ENCODE data around the gene EXOSC7. TPM values are rescaled to one million over a fixed set of nuclear protein-coding genes. Genes with fewer than 3 reads are reported as not detected.

EXOSC7 gene
- total and polyA plus RNA-seq, 2 of the 4 experiments (the other 2 are of a cell fraction): 61.6 to 62.2 TPM

GRCh38 chr3:44957986-44958385 is 18.1 kb upstream of the EXOSC7 start:
- no TSS peak for BruUV-seq (replicated peaks)
- ChIA-PET POLR2A (ENCODE audit: unreplicated experiment) (no interaction called here), CTCF (no interaction called here)
- H3K9ac ChIP-seq (ENCODE audit: low read depth, low read length): no peak overlapping the region
- H3K4ac ChIP-seq (ENCODE audit: low read depth, low read length): no peak overlapping the region
- H3K9me3 ChIP-seq (ENCODE audit: control insufficient read depth, insufficient read depth, low read length): no peaks in the 10 kb centered on the region
- H2BK120ac ChIP-seq (ENCODE audit: low read depth, low read length): no peak overlapping the region
- H3K9me1 ChIP-seq (ENCODE audit: insufficient read depth, low read length): peaks cover 33% of the 10 kb centered on the region
- H3K23ac ChIP-seq (ENCODE audit: low read depth, low read length): no peak overlapping the region
- DNase-seq: no peak
- H2BK20ac ChIP-seq (ENCODE audit: low read depth, low read length): no peak overlapping the region
- H2AK5ac ChIP-seq (ENCODE audit: low read depth, low read length): no peak overlapping the region
- no peak overlapping the region for H2AK9ac ChIP-seq (replicated peaks; ENCODE audit: low read depth, low read length, poor library complexity)
- H3K79me1 ChIP-seq (ENCODE audit: low read depth in 1 of 2, low read length in 2 of 2): peaks cover 28 to 92% of the 10 kb centered on the region in 2 experiments
- H3K4me3 ChIP-seq (ENCODE audit: insufficient read depth, low read depth, low read length): no peak overlapping the region
- dilution Hi-C loops (cut with HindIII; ENCODE audit: low sequenced_read_pairs, unreplicated experiment): no loop called here
- TF ChIP-seq MAZ (IDR thresholded peaks at IDR 0.05; ENCODE audit: borderline replicate concordance, low read depth, low read length) (no peak), CTCF (conservative IDR thresholded peaks at IDR 0.05; ENCODE audit: low read depth, low read length) (no peak), USF2 (IDR thresholded peaks at IDR 0.05; ENCODE audit: low read depth, low read length) (no peak), RAD21 (IDR thresholded peaks at IDR 0.05; ENCODE audit: low read length) (no peak), POLR2A (IDR thresholded peaks at IDR 0.05; ENCODE audit: low read depth, low read length) (no peak), NFE2L2 (IDR thresholded peaks at IDR 0.05; ENCODE audit: low read depth, low read length) (no peak), ELK1 (IDR thresholded peaks at IDR 0.05; ENCODE audit: borderline replicate concordance, low read depth, low read length) (no peak), SMC3 (IDR thresholded peaks at IDR 0.05; ENCODE audit: low read depth, low read length) (no peak), BHLHE40 (IDR thresholded peaks at IDR 0.05; ENCODE audit: low read depth, low read length) (no peak), MXI1 (IDR thresholded peaks at IDR 0.05; ENCODE audit: borderline replicate concordance, low read depth, low read length) (no peak), RFX5 (IDR thresholded peaks at IDR 0.05; ENCODE audit: low read depth, low read length) (no peak), RCOR1 (IDR thresholded peaks at IDR 0.05; ENCODE audit: insufficient replicate concordance, low read length) (no peak), CHD1 (IDR thresholded peaks at IDR 0.05; ENCODE audit: low read depth, low read length) (no peak), MAFK (IDR thresholded peaks at IDR 0.05; ENCODE audit: low read depth, low read length) (no peak), CEBPB (IDR thresholded peaks at IDR 0.05; ENCODE audit: low read depth, low read length) (no peak)
- H3K4me1 ChIP-seq (ENCODE audit: control insufficient read depth, insufficient read depth, low read length): peaks cover 10% of the 10 kb centered on the region
- no CpG with 5 or more reads among the region's 4 CpGs for WGBS, 2 experiments (ENCODE audit: extremely low coverage in 2 of 2, insufficient read length in 1 of 2)
- no peak overlapping the region for H3K27ac ChIP-seq (ENCODE audit: insufficient read depth, low read length)
- ATAC-seq (ENCODE audit: low read depth): no peak
- no peak overlapping the region for H4K8ac ChIP-seq (ENCODE audit: low read depth in 2 of 2, low read length in 2 of 2)
- no peak overlapping the region for H4K91ac ChIP-seq (ENCODE audit: insufficient read depth, low read depth, low read length)
- H3K27me3 ChIP-seq (ENCODE audit: control insufficient read depth, insufficient read depth, low read length): no peaks in the 10 kb centered on the region
- no peak overlapping the region for H2BK5ac ChIP-seq (ENCODE audit: low read depth, low read length, poor library complexity, severe bottlenecking)
- peaks cover 54% of the 10 kb centered on the region for H4K20me1 ChIP-seq (ENCODE audit: insufficient read depth, low read length)
- no peak overlapping the region for H2AFZ ChIP-seq (replicated peaks; ENCODE audit: low read length, poor library complexity)
- intact Hi-C loops (cut with micrococcal nuclease): no loop called here
- no peak overlapping the region for H3K56ac ChIP-seq (ENCODE audit: extremely low read depth, insufficient read depth, low read length)
- no peak overlapping the region for H4K5ac ChIP-seq (ENCODE audit: low read depth, low read length)
- no peak overlapping the region for H3K18ac ChIP-seq (ENCODE audit: low read depth, low read length)
- in situ Hi-C loops (cut with MboI; ENCODE audit: low sequenced_read_pairs): no loop called here
- H3K14ac ChIP-seq (replicated peaks; ENCODE audit: low read depth, low read length): no peak overlapping the region
- H2BK15ac ChIP-seq (ENCODE audit: low read depth, low read length): no peak overlapping the region
- no peak overlapping the region for H3K4me2 ChIP-seq (ENCODE audit: low read depth, low read length)
- peaks cover 23% of the 10 kb centered on the region for H3K36me3 ChIP-seq (ENCODE audit: control insufficient read depth, insufficient read depth, low read length)

Data from IMR-90 (cell line).